NCI-H226 (cell line): ENCODE measurements around the gene NR3C2.
"Not testable (repeated sequence)": the region's sequence is repeated elsewhere in the genome, so short reads cannot be mapped to it uniquely, and the experiment has no call there.

Source experiments
- DNase-seq: peaks from one replicate; pipeline ENCODE4 v3.0.0-alpha.2; 2015

NR3C2 gene

GRCh38 chr4:148152868-148153625, 289.2 kb downstream of the NR3C2 start:
- no peak for DNase-seq

- DNase-seq, result no peak
Measured at GRCh38 chr4:148151806-148152205, 290.4 kb downstream of the NR3C2 start.

- DNase-seq, result no peak
Measured at GRCh38 chr4:148145475-148145874, 296.7 kb downstream of the NR3C2 start.

- no peak for DNase-seq
Measured at GRCh38 chr4:148143174-148143573, 299.0 kb downstream of the NR3C2 start.

GRCh38 chr4:148141501-148141900, 300.7 kb downstream of the NR3C2 start:
- DNase-seq, result no peak

- no peak for DNase-seq
Measured at GRCh38 chr4:148126825-148127224, 315.4 kb downstream of the NR3C2 start.

GRCh38 chr4:148124512-148124911, 317.7 kb downstream of the NR3C2 start:
- no peak for DNase-seq

- DNase-seq, result not testable (repeated sequence)
Measured at GRCh38 chr4:148123161-148123560, 319.1 kb downstream of the NR3C2 start.

- DNase-seq, result no peak
Measured at GRCh38 chr4:148120216-148120615, 322.0 kb downstream of the NR3C2 start.

GRCh38 chr4:148118633-148119032, 323.6 kb downstream of the NR3C2 start:
- no peak for DNase-seq

GRCh38 chr4:148118179-148118578, 324.0 kb downstream of the NR3C2 start:
- DNase-seq, result no peak

GRCh38 chr4:148116969-148117368, 325.2 kb downstream of the NR3C2 start:
- DNase-seq, result no peak

- peak; percentile 38 for DNase-seq
Measured at GRCh38 chr4:148116264-148116663, 325.9 kb downstream of the NR3C2 start.

- DNase-seq, result no peak
Measured at GRCh38 chr4:148114436-148114835, 327.8 kb downstream of the NR3C2 start.

- peak; percentile 58 for DNase-seq
Measured at GRCh38 chr4:148112231-148112982, 329.8 kb downstream of the NR3C2 start.

- DNase-seq, result no peak
Measured at GRCh38 chr4:148110169-148110568, 332.0 kb downstream of the NR3C2 start.

- DNase-seq, result no peak
Measured at GRCh38 chr4:148109216-148109615, 333.0 kb downstream of the NR3C2 start.

GRCh38 chr4:148108766-148109165, 333.4 kb downstream of the NR3C2 start:
- no peak for DNase-seq

GRCh38 chr4:148103597-148104355, 338.4 kb downstream of the NR3C2 start:
- peak; percentile 70 for DNase-seq

- no peak for DNase-seq
Measured at GRCh38 chr4:148101790-148102189, 340.4 kb downstream of the NR3C2 start.

- DNase-seq, result no peak
Measured at GRCh38 chr4:148101235-148101634, 341.0 kb downstream of the NR3C2 start.

- no peak for DNase-seq
Measured at GRCh38 chr4:148097801-148098200, 344.4 kb downstream of the NR3C2 start.

GRCh38 chr4:148095346-148095923, 346.8 kb downstream of the NR3C2 start:
- no peak for DNase-seq
